Measurements from ENCODE around the gene TTLL10.

DNA sequence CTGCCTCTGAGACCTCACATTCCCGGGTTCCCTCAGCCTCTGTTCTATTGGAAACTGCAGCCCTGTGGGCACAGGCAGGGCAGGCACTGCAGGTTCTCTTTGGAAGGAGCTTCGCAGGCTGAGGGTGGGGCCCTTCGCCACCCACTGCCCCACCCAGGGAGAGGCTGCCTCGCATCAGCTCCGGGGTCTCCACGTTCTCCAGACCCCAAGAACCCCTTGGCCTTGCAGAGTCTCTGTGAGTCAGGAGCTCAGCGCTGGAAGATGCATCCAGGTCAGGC is 49.2 kb upstream of the TTLL10 start:
- TF ChIP-seq, protein P1, sequence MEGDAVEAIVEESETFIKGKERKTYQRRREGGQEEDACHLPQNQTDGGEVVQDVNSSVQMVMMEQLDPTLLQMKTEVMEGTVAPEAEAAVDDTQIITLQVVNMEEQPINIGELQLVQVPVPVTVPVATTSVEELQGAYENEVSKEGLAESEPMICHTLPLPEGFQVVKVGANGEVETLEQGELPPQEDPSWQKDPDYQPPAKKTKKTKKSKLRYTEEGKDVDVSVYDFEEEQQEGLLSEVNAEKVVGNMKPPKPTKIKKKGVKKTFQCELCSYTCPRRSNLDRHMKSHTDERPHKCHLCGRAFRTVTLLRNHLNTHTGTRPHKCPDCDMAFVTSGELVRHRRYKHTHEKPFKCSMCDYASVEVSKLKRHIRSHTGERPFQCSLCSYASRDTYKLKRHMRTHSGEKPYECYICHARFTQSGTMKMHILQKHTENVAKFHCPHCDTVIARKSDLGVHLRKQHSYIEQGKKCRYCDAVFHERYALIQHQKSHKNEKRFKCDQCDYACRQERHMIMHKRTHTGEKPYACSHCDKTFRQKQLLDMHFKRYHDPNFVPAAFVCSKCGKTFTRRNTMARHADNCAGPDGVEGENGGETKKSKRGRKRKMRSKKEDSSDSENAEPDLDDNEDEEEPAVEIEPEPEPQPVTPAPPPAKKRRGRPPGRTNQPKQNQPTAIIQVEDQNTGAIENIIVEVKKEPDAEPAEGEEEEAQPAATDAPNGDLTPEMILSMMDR (IDR thresholded peaks at IDR 0.05; ENCODE audit: low read depth, low read length, missing input control), result no peak
- TF ChIP-seq, protein P2, sequence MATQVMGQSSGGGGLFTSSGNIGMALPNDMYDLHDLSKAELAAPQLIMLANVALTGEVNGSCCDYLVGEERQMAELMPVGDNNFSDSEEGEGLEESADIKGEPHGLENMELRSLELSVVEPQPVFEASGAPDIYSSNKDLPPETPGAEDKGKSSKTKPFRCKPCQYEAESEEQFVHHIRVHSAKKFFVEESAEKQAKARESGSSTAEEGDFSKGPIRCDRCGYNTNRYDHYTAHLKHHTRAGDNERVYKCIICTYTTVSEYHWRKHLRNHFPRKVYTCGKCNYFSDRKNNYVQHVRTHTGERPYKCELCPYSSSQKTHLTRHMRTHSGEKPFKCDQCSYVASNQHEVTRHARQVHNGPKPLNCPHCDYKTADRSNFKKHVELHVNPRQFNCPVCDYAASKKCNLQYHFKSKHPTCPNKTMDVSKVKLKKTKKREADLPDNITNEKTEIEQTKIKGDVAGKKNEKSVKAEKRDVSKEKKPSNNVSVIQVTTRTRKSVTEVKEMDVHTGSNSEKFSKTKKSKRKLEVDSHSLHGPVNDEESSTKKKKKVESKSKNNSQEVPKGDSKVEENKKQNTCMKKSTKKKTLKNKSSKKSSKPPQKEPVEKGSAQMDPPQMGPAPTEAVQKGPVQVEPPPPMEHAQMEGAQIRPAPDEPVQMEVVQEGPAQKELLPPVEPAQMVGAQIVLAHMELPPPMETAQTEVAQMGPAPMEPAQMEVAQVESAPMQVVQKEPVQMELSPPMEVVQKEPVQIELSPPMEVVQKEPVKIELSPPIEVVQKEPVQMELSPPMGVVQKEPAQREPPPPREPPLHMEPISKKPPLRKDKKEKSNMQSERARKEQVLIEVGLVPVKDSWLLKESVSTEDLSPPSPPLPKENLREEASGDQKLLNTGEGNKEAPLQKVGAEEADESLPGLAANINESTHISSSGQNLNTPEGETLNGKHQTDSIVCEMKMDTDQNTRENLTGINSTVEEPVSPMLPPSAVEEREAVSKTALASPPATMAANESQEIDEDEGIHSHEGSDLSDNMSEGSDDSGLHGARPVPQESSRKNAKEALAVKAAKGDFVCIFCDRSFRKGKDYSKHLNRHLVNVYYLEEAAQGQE (IDR thresholded peaks at IDR 0.05), result no peak
- TF ChIP-seq RAD21 (IDR thresholded peaks at IDR 0.05) (no peak), SP1 (IDR thresholded peaks at IDR 0.05) (no peak)

Measured in liver (tissue), 3 donors.